HG02678 (cell line): ENCODE results near the gene R3HDM4.
"Not testable (repeated sequence)": the region's sequence is repeated elsewhere in the genome, so short reads cannot be mapped to it uniquely, and the experiment has no call there.

Experiments used
- ATAC-seq: cut with Tn5 transposase; IDR thresholded peaks from one replicate; pipeline ENCODE4 v1.9.1; 2021; ENCODE audit warnings: mild to moderate bottlenecking, moderate library complexity; ENCODE audit not compliant: unreplicated experiment

R3HDM4 gene

DNA sequence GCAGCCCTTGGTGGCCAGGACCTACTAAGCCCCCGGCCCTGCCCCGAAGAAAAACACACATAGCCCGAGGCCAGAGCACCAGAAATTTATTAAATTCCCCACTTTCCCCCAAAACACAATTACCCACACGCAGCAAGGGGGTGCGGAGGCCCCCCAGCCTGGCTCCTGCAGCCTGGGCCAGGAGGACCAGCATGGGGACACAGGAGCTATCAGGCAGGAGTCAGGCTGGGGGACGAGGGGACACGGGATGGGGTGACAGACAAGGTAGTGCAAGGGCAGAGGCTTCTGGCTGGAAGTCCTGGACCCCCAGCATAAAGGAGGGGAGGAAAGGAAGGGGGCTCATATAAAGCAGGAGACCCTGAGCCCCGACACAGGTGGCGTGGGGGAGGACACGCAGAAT lies 16.6 kb downstream of the R3HDM4 start:
- no peak for ATAC-seq

DNA sequence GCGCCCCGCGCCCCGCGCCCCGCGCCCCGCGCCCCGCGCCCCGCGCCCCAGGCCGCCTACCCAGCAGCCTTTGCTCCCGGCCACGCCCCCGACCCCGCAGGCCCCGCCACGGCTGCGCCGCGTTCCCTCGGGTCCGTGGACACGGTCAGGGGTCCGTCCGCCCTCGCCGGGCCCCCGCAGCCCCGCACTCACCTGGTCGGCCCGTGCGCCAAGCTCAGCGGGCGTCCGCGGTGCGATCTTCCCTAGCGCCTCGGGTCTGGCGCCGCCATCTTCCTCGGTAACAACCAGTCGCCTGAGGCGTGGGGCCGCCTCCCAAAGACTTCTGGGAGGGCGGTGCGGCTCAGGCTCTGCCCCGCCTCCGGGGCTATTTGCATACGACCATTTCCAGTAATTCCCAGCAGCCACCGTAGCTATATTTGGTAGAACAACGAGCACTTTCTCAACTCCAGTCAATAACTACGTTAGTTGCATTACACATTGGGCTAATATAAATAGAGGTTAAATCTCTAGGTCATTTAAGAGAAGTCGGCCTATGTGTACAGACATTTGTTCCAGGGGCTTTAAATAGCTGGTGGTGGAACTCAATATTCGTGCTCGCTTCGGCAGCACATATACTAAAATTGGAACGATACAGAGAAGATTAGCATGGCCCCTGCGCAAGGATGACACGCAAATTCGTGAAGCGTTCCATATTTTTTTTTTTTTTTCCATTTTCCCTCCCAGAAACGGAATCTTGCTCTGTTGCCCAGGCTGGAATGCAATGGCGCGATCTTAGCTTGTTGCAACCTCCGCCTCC lies 19.9 kb downstream of the R3HDM4 start, which contains the start of the genes MED16 and RNU6-9:
TSS of gene MED16 (minus strand) at position 294 of the 796 bp plus-strand sequence. CDS start 2,056 bp downstream, outside the sequence.
TSS of gene RNU6-9 (plus strand) at position 591 of the 796 bp plus-strand sequence.
- peak; percentile 84 for ATAC-seq

DNA sequence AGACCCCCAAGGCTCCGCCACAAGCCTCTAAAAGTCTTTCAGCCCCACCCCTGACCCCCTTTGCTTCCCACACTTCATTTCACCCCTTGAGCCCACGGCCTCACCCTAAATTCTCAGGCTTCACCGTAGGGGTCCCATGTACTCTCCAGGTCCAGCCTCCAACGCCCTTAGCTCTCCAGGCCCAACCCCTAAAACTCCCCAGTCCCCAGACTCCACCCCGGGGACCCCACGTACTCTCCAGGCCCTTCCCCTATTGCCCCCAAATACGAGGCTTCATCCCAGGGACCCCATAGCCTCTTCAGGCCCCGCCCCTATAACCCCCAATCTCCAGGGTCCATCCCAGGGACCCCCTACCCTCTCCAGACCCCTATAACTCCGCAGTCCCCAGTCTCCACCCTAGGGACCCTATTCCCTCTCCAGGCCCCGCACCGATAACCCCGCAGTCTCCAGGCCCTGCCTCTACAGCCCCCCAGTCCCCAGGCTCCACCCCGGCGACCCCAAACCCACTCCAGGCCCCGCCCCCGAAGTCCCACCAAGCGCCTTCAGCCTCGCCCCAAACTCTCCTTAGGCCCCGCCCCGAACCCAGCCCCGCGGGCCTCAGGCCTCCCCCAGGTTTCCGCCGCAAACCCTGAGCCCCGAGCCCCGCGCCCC lies 20.7 kb downstream of the R3HDM4 start:
- no peak for ATAC-seq

DNA sequence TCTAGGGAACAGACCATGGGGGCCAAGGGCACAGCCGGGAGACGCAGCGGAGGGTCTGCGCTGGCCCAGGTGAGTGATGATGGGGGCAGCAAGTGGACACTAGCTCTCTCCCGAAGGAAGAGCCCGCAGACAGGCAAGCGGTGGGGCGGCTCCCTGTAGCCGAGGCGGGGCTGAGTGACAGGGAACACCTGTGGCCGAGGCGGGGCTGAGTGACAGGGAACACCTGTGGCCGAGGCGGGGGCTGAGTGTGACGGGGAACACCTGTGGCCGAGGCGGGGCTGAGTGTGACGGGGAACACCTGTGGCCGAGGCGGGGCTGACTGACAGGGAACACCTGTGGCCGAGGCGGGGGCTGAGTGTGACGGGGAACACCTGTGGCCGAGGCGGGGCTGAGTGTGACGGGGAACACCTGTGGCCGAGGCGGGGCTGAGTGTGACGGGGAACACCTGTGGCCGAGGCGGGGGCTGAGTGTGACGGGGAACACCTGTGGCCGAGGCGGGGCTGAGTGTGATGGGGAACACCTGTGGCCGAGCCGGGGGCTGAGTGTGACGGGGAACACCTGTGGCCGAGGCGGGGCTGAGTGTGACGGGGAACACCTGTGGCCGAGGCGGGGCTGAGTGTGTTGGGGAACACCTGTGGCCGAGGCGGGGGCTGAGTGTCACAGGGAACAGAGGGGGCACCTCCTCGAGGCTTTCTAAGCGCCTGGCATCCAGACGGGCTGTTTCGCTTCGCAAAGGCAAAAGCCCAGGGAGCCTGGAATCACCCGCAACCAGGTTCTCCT lies 21.4 kb downstream of the R3HDM4 start:
- ATAC-seq, result not testable (repeated sequence)

DNA sequence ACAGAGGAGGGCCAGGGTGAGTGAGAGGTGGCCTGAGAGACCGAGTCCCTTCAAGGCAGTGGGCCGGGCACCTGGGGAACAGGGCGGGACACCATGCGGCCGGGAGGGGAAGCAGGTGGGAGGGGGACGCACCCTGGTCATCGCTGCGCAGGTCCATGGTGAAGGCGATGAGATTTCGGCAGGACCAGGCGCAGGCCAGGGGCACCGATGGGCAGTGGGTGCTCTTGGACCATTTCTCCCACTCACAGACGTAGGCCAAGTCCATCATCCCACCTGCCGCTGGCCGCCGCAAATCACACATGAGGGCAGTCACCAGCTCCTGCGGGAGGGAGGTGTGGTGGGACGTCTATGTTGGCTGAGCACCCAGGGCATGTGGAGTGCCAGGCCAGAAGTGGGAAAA lies 22.2 kb downstream of the R3HDM4 start:
- no peak for ATAC-seq

DNA sequence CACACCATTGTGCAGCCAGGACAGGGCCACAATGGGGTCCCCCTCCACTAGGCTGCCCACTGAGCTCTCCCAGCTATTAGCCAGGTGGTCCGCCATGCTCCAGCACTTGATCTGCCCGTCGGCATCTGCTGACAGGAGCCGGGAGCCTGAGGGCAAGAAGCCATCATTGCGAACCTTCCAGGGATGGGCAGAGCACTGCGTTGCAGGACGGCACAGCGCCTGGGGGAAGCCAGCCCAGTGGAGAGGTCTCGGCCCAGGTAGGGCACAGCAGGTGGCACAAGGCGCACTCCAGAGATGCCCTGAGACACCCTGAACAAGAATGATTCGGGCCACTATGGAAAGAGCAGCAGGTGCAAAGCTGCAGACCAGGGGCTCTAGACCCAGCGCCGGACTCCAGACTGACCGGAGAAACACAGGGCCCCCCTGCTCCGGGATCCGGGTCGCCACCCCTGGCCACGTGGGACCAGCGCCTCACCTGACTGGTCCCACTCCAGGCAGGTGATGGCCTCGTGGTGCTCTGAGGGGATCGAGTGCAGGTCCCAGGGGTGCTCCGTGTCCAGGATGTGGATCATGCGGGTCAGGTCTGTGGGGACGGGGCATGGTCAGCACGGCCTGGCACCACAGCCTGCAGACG lies 23.2 kb downstream of the R3HDM4 start:
- no peak for ATAC-seq

GRCh38 chr19:888581-889385 lies 24.2 kb downstream of the R3HDM4 start:
- no peak for ATAC-seq

DNA sequence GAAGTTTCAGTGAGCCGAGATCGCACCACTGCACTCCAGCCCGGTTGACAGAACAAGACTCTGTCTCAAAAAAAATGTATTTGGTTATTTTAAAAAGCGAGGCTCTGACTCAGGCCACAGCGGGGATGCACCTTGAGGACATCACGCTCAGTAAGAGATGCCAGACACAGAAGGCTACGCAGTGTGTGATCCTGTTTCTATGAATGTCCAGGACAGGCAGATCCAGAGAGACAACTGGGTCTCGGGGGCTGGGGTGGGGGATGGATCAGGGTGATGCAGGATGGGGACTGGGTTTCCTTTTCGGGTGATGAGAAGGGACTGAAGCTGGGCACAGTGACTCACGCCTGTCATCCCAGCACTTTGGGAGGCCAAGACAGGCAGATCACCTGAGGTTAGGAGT lies 25.4 kb downstream of the R3HDM4 start:
- no peak for ATAC-seq

DNA sequence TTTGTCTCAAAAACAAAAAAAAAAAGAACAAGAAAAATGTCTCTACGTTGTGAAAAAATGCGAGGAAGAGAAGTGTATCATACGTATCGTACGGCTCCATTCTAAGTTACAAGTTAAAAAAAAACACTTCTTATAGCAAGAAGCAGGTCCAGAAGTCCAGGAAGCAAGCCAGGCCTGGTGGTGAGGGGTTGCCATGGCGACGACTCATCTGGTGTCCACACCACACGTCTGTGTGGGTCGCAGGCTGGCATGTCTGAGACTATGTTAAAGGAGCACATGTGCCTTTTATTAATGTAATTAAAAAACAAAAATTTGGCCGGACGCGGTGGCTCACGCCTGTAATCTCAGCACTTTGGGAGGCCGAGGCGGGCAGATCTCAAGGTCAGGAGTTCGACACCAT lies 25.9 kb downstream of the R3HDM4 start:
- no peak for ATAC-seq

GRCh38 chr19:885536-886224 lies 27.3 kb downstream of the R3HDM4 start:
- ATAC-seq, result no peak

DNA sequence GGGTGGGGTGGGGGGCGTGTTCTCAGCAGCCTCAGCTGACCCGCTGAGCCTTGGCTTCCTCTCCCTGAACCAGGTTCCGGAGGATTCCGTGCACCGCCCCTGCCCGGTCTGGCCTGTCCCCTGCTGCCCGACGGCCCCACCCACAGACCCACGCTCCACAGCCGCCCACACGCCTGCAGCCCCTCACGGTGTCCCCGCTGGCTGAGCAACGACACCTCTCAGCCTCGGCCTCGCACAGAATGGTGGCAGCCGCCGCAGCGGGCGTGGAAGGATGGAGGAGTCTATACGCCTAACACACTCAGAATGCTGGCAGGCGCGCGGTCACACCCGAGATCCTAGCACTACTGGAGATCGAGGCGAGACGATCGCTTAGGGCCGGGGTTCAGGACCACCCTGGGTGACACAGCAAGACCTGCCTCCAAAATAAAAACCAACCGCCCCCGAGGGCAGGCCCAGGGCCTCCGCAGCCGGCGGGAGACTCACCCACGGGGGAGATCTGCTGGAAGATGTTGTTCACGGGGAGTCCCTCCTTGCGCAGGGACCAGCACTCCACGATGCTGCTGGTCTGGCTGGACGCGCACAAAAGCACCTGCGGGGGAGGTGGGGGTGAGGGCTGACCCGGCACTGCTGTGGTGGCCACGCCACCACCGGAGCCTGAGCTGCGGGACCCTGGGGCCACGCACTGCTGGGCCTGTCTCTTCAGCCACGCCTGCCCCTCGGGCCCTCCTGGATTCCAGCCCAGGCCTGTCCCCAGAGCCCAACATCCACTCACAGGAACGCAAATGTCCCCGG lies 28.4 kb downstream of the R3HDM4 start:
- no peak for ATAC-seq

DNA sequence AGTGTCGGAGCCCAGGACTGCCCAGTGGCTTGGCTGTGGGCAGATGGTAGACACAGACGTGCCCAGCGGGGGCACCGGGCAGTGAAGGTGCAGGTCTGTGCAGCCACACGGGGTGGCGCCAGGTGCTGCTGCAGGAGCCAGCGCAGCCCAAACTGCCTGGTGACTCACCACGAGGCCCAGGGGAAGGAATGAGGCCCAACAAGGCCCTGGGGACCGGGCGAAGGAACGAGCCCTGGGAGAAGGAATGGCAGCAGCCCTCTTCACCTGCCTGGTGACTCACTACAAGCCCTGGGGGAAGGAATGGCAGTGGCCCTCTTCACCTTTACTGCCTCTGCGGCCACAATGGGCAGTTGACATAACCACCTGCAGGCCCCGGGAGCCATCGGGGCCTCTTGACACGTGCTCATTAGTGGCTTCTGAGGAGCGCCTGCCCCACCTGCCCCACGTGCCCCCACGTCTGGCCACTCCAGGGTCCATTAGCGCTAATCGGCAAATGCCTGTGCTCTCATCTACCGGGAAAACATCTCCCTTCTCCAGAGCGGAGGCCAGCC lies 29.3 kb downstream of the R3HDM4 start:
- no peak for ATAC-seq

- no peak for ATAC-seq
These were observed 30.0 kb downstream of the R3HDM4 start for GRCh38 chr19:882871-883497.

GRCh38 chr19:881385-882071 lies 31.5 kb downstream of the R3HDM4 start:
- no peak for ATAC-seq

GRCh38 chr19:879711-880438 lies 33.1 kb downstream of the R3HDM4 start:
- ATAC-seq, result no peak

- ATAC-seq, result not testable (repeated sequence)
These were observed 34.1 kb downstream of the R3HDM4 start for GRCh38 chr19:878751-879561.
